ENCODE data around the gene MRPS2.
"Not testable (repeated sequence)": the region's sequence is repeated elsewhere in the genome, so short reads cannot be mapped to it uniquely, and the experiment has no call there.

The MRPS2 gene

DNA sequence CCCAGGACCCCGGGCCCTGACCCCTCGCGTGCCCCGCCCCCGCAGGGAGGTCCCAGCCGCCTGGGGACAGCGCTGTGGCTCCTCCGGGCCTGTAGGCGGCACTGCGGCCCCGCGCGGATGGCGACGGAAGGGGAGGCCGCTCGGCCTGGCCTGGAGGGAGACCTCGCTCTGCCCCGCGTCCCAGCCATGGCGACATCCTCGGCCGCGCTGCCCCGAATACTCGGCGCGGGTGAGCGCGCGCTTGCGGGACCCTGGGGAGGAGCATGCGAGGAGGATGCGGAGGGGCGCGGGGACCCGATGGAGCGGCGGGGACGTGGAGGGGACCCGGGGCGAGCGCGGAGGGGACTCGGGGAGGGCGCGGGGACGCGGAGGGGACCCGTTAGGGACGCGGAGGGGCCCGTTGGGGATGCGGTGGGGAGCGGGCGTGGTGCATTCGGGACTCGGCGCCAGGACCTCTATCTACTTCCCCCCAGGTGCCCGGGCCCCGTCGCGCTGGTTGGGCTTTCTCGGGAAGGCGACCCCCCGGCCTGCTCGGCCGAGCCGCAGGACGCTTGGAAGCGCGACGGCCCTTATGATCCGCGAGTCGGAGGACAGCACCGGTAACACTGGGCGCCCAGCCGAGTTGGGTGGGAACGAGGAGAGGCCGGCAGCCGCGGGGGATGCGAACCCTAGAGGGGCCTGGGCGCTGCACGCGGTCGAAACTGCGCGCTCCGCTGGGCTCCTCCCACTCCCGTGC, at the start of gene MRPS2:
Gene MRPS2, plus strand, starts transcription at position 158 of the 736 bp plus-strand sequence. Its CDS starts 29 bp downstream, at position 187.
- peak; percentile 88 for DNase-seq

DNA sequence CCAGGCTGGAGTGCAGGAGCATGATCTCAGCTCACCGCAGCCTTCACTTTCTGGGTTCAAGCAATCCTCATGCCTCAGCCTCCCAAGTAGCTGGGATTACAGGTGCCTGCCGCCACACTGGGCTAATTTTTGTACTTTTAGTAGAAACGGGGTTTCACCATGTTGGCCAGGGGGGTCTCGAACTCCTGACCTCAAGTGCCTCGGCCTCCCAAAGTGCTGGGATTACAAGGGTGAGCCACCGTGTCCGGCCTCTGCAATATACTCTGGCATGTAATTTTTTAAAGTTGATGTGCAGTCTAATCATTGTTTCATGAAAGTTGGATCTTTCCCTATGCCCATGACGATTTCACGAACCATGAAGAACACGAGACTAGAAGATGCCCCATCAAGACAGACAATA, 49.5 kb upstream of the MRPS2 start:
- DNase-seq, result no peak

DNA sequence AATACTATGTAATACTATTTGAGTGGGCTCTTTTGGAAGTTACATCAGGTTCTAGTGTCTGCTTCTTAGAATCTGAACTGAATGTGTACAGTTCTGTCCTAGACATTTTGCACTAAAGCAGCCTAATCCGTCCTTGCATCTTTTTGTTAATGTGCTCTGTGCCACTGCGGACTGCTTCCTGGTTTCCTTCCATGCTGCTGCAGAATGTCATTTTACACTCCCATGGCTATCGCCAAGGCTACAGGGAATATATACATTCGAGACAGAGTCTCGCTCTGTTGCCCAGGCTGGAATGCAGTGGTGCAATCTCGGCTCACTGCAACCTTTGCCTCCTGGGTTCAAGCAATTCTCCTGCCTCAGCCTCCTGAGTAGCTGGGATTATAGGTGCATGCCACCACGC, 48.6 kb upstream of the MRPS2 start:
- DNase-seq, result not testable (repeated sequence)

DNA sequence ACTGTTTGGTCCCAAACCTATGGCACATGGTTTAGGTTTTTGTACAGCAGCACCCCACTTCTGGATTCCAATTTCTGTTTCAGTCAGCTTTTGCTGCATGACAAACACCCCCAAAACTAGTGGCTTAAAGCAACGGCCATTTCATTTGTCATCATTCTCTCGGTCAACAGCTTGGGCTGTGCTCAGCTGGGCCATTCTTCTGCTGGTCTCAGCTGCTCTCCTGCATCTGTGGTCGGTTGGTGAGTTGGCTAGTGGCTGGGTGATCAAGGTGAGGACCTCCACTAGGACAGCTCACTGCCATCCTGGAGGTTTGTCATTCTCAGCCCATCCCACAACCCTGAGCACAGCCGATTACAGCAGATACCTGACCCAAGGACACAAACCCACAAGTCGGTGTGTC, 45.7 kb upstream of the MRPS2 start:
- no peak for DNase-seq

DNA sequence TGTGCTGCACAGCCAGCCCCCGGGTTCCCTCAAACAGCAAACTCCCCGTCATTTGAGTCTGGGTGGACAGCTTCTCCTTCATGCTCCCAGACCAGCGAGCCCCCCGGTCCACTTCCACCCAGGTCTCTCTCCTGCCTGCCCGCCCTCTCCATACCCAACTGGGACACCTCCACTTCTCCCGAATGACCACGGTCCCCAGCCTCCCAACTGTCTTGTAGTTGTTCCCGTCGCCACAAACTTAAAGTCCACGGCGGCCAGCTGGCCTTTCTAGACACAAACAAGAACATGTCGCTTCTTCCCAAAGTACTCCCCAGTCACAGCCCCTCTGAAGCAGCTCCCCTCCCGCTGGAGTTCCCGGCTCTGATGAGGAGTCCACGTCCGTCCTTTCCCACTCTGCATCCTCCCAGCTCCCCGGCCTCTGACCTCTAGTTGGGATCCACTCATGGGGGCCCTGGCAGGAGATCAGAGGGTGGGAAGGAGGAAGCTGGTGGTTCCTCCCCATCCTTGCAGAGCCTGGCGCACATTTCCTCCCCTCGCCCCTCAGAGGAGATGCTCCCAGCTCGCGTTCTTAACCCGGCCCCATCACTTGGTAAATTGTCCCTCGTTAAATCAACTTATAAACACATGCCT, 45.0 kb upstream of the MRPS2 start:
- no peak for DNase-seq

DNA sequence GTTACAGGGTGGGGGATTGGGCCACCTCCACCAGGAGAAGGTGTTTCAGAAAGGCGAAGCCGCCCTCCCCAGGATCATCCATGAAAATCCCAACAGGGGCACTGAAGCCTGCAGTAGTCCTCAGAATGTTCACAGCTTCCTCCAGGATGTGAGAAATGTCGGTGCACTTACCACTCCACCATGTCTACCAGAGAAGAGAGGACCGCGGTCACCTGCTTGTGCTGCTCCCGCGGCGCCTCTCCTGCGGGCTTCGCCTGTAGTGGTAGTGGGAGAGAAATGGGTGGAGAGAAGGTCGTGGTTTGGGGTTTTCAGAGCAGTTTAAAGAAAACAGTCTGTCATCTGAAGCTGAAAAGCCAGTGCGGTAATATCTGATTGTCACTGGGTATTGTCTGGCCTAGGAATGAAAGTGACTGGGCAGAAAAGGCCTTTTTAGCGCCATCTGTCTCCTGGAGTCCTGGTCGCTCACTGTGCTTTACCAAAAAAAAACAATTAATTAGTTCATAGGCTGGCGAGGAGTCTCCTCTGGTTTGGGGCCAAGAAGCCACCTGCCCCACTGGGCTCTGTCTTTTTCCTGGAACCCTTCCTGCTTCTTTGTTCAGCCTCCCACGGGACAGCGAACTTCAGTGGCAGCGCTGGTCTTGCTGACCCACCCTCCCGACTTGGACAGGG, 43.9 kb upstream of the MRPS2 start:
- DNase-seq, result no peak

DNA sequence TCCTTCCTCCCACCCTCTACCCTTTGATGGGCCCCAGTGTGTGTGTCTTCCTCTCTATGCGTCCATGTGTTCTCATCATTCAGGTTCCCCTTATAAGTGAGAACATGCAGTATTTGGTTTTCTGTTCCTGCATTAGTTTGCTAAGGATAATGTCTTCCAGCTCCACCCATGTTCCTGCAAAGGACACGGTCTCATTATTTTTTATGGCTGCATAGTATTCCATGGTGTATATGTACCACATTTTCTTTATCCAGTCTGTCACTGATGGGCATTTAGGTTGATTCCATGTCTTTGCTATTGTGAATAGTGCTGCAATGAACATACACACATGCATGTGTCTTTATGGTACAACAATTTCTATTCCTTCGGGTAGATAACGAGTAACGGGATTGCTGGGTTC, 42.0 kb upstream of the MRPS2 start:
- not testable (repeated sequence) for DNase-seq

DNA sequence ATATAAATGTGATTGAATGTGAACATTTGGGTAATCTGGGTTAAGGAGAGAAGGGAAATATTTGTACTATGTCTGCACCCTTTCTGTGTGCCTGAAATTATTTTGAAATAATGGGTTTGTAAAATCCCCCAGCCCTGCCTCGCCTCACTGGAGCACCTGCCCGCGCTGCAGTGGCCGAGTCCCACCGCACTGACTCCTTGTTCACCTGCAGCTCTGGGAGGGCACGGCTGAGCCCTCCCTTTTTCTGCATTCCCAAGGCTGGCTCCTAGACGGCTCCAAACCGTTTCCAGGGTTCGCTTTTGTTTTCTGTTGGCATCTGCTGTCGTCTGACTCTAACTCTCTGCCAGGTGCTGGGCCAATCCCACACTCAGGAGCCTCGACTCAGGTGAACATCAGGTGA, 38.5 kb upstream of the MRPS2 start:
- DNase-seq, result no peak

DNA sequence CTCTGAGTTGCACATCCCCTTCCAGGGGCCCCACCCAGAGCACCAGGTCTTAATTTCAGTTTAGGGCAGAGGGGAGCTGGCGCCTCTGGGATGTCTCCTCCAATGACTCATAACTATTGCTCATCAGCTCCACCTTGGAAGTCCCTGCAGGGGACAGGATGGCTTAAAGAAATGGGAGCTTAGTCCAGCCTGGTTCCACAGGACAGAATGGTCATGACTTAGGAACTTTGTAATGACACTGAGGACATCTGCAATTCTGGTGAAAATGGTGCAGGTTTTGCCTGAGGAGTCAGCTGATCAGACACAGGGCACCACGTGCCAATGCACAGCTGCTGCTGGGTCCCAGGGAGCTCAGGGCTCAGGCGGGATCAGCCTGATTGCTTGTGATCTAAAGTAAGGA, 37.3 kb upstream of the MRPS2 start:
- no peak for DNase-seq

DNA sequence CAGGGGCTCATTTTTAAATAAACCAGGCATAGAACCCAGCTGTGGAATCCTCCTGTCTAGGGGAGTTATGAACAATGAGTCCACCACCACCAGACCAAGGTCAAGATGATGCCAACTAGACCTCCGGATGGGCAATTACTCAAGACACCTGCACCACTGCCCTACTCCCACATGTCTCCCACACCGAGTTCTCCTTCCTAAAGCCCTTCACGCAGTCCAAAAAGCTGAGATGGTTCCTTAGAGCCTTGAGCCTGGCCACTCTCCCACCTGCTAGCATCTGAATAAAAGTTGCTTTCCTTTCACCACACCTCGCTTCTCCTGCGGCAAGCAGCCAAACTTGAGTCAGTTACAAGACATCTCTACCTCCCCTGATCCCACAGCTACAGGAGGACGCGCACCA, 36.3 kb upstream of the MRPS2 start:
- no peak for DNase-seq

DNA sequence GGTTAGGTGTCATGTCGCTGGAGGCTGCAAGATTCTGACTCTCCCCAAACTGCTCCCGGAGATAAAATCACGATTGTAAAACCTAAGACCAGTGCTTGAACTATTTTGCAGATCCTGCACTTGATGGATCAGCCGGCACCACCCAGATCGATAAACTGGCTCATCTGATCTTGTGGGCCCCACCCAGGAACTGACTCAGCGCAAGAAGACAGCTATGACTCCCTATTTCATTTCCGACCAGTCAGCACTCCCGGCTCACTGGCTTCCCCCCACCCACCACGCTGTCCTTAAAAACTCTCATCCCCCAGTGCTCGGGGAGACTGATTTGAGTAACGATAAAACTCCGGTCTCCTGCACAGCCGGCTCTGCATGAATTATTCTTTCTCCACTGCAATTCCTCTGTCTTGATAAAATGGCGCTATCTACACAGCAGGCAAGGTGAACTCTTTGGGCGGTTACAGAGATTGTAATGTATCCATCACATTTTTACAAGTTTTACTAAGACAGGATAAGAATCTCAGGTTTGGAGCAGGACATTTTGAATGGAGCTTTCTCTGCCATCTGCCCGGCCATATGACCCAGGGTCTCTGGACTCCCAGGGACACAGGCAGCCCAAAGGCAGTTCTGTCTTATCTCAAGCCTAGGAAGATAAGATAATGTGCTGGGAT, 31.5 kb upstream of the MRPS2 start:
- peak; percentile 68 for DNase-seq

DNA sequence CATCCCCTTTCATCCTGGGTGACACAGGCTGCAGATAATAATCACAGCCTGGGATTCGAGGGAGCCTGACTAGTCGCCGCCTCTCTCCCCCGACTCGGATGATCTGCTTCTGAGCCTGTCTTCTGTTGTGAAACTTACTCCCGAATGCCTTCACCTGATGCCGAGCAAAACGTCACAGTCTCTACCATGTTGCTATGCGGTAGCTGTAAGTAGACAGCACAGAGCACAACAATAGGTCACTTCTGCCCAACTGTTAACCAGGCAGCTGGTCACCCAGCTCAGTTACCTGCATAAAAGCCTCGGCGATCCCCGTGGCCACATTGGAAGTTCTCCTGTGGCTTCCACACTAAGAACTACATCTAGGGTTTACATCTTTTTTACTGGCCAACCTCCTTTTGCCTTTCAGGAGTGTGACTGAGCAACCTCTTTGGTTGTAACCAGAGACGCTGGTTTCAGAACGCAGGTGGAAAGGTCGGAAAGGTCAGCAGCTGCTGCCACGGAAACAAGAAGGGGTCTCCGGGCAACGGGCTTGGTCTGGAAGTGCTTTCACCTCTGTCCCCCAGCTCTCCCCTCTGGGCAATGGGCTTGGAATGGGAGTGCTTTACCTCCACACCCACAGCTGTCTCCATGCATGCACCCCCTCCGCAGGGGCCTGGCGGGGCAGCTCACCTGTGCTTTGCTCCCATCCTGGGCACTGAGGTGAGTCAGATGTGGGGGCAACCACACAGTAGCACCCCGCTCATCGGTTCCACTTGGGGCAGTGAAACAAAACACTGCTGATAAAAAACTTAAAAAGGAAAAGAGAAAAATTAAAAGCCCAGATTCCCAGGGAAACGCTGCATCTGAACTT, 28.5 kb upstream of the MRPS2 start:
- no peak for DNase-seq

DNA sequence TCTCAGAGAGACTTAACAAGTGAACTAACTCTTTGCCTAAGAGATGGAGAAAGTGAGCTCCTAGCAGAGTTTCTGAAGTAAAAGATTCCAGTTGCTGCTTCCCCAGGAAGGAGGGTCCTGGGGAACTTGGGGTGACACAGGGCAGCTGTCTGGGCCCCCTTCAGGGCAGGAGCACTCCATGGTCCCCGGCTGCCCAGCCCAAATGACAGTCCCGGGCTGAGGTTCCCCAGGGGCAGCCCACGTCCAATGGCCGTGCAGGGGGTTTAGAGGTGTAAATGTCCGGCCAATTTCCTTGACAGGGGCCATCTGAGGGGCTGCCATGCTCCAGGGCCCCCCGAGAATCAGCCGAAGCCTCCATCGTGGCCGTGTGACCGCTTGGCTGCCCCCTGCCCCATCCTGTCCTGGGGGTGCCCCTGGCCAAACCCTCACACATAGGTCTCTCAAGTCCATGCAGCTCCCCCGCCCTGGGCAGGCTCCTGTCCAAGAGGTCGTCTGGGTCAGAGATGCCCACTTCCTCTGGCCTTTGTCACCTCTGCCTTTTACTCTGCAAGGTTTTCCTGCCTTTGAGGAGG, 26.4 kb upstream of the MRPS2 start:
- no peak for DNase-seq

DNA sequence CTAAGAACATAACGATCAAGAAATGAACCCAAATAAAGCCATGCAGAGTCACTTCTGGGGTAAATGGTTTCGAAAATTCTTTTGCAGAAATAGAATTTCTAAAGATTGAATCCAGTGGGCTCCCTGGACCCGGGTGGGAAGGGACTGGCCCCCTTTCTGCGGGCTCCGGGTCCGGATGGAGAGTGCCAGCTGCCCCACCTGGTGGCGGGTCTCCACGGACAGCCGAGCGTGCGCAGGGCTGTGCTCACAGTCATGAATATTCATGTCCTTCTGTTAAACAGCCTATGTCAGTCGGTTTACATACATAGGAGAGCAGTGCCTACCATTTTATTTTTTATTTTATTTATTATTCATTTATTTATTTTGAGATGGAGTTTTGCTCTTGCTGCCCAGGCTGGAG, 25.6 kb upstream of the MRPS2 start:
- DNase-seq, result peak; percentile 26

DNA sequence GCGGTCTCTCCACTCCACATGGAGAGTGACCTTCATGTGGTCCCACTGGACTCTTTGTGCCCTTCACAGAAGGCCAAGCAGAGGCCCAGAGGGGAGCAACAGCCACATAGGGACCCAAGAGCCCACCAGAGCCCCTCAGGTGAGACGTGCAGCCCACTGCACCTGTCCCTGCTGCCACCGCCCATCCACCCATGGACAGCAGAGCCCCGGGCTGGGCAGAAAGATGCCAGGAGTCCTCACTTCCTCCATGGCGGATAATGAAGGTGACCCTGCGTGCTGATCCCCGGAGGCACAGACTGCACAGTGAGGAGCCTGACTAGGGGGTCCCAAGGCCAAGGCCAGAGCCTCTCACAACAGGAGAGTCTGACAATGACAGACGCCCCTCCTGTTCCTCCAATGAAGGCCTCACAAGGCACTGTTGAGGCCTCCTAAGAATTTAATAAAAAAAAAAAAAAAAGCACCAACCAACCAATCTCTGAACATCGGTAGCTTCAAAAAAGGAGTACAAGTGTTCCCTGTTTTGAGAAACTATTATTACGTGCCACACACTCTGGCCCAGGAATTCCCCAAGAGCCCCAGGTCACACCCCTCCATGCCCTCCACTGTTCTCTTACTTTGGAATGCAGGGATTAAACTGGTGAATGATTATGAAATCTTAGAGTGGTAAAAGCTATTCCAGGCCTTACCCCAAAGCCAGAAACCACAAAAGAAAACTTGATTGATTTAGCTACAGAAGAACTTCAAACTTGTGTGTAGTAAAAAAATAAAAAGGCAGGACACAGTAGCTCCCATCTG, 23.7 kb upstream of the MRPS2 start:
- DNase-seq, result no peak

DNA sequence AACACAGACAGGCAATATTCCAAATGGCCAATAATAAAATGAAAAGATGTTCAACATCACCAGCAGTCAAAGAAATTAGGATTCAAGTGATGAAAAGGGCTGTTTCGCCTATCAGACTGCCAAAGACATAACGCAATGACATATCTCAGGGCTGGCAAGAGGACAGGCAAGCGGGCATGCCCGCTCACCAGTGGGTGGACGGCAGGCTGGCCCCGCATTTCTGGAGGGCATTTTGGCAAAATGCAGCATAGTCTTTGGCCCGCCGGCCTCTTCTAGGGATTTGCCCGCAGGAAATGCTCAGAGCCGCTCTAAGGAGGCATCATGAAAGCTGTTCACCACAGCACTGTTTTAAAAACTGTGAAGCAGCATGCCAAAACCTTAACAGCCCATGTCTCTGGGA, 22.3 kb upstream of the MRPS2 start:
- DNase-seq, result no peak

DNA sequence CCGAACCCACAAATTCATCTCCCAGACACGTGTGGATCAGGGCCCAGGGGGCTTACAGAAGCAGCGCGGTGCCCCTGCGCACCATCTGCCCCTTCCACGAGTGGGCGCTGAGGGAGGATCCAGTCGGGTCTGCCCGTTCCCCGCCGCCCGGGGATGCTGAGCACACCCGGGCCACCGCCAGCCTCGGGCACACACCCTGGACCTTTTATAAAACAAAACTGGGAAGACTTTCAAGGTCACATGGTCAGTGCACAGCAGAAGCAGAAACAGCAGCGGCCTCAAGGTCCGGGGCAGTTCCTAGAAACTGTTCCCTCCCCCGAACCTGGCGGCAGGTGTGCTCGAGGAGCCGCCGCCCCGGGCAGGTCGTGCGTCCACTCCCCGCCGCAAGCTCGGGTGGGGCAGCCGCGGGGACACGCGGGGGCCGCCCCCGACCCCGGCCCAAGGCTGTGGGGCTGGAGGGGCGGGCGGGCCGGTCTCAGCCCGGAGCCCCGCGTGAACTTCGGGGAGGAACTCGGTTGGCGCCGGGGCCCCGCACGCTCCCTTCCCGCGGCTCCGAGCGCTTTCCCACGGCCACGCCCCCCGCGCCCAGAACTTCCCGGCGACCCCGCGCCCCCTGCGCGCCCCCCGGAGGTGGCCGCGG, 21.5 kb upstream of the MRPS2 start:
- no peak for DNase-seq

DNA sequence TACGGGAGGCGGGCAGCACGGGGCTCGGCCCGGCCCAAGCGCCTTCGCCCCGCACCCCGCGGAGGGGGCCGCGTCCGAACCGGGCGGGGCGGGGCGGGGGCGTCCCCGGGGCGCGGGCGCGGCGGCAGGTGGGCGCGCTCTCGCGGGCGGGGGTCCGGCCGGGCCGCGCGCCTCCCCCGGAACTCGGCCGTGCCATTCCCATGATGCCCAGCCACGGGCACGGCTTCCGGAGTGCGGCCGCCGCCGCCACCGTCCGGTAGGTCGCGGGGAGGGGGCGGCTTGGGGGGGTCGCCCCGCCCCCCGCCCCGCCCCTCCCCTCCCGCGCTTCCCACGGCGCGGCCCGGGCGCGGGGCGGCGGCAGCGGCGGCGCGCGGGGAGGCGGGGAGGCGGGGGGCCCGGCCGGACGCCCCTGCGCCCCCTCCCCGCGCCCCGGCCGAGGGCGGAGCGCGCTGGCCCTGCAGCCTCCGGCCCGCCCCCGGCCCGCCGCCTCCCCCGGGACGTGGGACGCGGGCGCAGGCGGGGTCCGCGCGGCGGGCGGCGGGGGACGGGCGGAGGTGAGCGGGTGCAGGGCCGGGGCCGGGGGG, 20.9 kb upstream of the MRPS2 start, which contains the start of gene PPP1R26:
Gene PPP1R26, plus strand, starts transcription at position 314 of the 584 bp plus-strand sequence. CDS start 4,729 bp downstream, outside the sequence.
- no peak for DNase-seq

DNA sequence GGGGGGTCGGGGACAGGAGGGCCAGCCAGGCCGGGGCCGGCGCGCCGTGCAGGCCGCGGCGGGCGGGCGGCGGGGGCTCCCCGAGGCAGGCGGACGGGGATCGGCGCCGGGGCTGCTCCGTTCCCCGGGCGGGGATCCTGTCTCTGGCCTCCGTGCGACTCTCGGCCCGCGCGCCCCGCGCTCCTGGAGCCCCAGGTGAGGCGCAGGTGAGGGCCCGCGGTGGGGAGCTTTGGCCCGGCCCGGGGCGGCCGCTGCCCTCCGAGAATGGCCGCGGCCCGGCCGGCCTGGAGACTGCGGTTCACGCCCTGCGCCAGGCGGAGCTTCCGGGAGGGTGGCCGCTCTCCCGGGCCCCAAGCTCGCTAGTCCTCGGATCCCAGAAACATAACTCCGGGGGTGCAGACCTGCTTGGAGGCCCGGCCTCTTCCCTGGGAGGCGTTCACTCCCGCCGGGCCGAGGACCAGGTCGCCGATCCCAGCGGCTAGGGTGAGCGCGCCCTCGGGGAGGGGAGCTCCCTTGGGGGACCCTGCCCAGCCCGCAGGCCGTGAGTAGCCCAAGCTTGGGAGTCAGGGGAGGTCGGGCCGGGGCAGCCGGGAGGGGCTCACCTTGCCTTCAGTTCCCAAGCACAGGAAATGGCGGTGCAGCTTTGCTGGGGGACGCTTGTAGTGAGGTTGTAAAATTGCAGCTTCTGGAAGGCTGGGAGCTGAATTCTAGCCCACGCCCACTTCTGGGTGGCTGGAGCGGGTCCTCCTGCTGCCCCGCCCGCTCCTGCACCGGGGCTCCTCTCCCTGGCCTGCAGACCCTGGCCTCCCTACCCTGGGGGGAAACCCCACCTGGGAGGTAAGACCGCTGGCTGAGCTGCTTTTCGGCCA, 20.2 kb upstream of the MRPS2 start:
- DNase-seq, result no peak

Measured in activated CD4-positive, alpha-beta T cell treated with anti-CD3 and anti-CD28 coated beads for 48 hours (primary cell).